Kidney (tissue), 14 donors: Measurements from ENCODE around the gene RBMS3. TPM values are rescaled to one million over a fixed set of nuclear protein-coding genes. Genes with fewer than 3 reads are reported as not detected.

Source experiments
- DNase-seq, 5 donors: peaks; one replicate each; pipeline ENCODE4 v3.0.0-alpha.2; 2013 to 2020
- FAIRE-seq: peaks from 2 replicates; lab custom pipeline; 2012; peaks lifted over from hg19 to GRCh38; lab: Jason Lieb, UNC
- H3K27ac ChIP-seq, 2 donors: one replicate each; pipeline ENCODE4 v1.7.0; 2013; ENCODE audit warnings: low read depth in 2 of 2, low read length in 2 of 2, inconsistent platforms in 1 of 2
- H3K27me3 ChIP-seq: one replicate; pipeline ENCODE4 v1.7.1; 2013; ENCODE audit warnings: low read length, inconsistent platforms; ENCODE audit not compliant: control insufficient read depth, insufficient read depth
- H3K36me3 ChIP-seq, 3 donors: one replicate each; pipeline versions ENCODE4 v1.7.0 to v1.7.1; 2013; ENCODE audit warnings: low read length in 3 of 3, control low read depth in 1 of 3, inconsistent platforms in 1 of 3; ENCODE audit not compliant: insufficient read depth in 3 of 3, control insufficient read depth in 2 of 3
- H3K4me1 ChIP-seq, 3 donors: one replicate each; pipeline versions ENCODE4 v1.7.0 to v1.7.1; 2013; ENCODE audit warnings: low read length in 3 of 3, inconsistent platforms in 1 of 3, low read depth in 1 of 3; ENCODE audit not compliant: control insufficient read depth in 2 of 3, insufficient read depth in 2 of 3
- H3K4me3 ChIP-seq, 3 donors: one replicate each; pipeline versions ENCODE4 v1.7.0 to v1.8.1; 2013; ENCODE audit warnings: low read length in 3 of 3, control low read depth in 1 of 3, inconsistent platforms in 1 of 3
- H3K9ac ChIP-seq, 3 donors: one replicate each; pipeline versions ENCODE4 v1.7.0 to v1.7.1; 2013; ENCODE audit warnings: low read length in 3 of 3, control low read depth in 1 of 3, inconsistent platforms in 1 of 3
- H3K9me3 ChIP-seq, 3 donors: one replicate each; pipeline versions ENCODE4 v1.7.0 to v1.7.1; 2013; ENCODE audit warnings: low read length in 3 of 3, control low read depth in 1 of 3, inconsistent platforms in 1 of 3; ENCODE audit not compliant: control insufficient read depth in 2 of 3, insufficient read depth in 1 of 3
- intact Hi-C: fragments of 100-400 bp; cut with DNase I; formaldehyde crosslinking; loops from one replicate; pipeline ENCODE4 v1.11.1; 2022
- polyA plus RNA-seq: library from polyadenylated mRNA; stranded (reverse); fragments of 350-450 nt; fragmentation: Illumina TruSeq; extraction: RNeasy Lipid Tissue Mini Kit (QIAGEN cat#74804); gene quantifications from one replicate; pipeline ENCODE4 v1.2.3, GENCODE V29; 2014; ENCODE audit warnings: low read depth, low replicate concordance; ENCODE audit not compliant: insufficient read depth
- total RNA-seq: library from RNA; stranded (reverse); fragmentation: NEBNext Ultra II Directional; extraction: Animal tissue kit (Norgen Biotek cat#: 25700); gene quantifications from one replicate; pipeline ENCODE4 v1.2.1, GENCODE V29; 2021
- TF ChIP-seq, protein P1 (sequence below): IDR thresholded peaks from 3 replicates; pipeline ENCODE4 v1.5.1; 2012; ENCODE audit warnings: mild to moderate bottlenecking, moderate library complexity, borderline replicate concordance; ENCODE audit not compliant: insufficient read depth; ENCODE audit errors: extremely low read depth
- donor health status: control.
- donor health status: control.
- donor health status: control.
- donor health status: control.
- donor health status: control.
- donor health status: DM: yes; HTN: yes; CAD: no.
- donor health status: Normal renal cell carcinoma (clear cell type).

Gene RBMS3
- total and polyA plus RNA-seq, 2 donors from 2014 or later, result 3.2 to 48.8 TPM

DNA sequence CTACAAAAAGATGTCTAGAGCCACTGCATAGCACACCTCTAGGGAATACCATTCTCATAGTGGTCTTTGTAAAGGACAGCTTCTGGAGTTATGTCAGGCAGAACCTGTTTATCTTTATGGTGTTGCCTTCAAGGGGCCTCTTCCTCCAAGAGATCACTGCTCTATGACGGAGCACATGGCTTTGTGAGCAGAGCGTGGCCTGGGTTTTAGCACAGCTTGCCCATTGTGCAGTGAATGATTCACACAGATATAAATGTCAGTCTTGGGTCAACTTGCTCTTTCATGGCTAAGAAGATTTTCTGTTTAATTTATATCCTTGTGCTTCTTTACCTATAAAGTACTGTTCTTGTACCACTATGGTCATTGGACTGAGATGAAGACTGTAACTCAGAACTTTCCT, 41.5 kb upstream of the RBMS3 start:
- intact Hi-C loops, result no loop called here
- no peak for FAIRE-seq
- DNase-seq, result no peak
- no peak overlapping the region for H3K9ac ChIP-seq
- TF ChIP-seq, protein P1, sequence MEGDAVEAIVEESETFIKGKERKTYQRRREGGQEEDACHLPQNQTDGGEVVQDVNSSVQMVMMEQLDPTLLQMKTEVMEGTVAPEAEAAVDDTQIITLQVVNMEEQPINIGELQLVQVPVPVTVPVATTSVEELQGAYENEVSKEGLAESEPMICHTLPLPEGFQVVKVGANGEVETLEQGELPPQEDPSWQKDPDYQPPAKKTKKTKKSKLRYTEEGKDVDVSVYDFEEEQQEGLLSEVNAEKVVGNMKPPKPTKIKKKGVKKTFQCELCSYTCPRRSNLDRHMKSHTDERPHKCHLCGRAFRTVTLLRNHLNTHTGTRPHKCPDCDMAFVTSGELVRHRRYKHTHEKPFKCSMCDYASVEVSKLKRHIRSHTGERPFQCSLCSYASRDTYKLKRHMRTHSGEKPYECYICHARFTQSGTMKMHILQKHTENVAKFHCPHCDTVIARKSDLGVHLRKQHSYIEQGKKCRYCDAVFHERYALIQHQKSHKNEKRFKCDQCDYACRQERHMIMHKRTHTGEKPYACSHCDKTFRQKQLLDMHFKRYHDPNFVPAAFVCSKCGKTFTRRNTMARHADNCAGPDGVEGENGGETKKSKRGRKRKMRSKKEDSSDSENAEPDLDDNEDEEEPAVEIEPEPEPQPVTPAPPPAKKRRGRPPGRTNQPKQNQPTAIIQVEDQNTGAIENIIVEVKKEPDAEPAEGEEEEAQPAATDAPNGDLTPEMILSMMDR, result no peak
- no peak overlapping the region for H3K27ac ChIP-seq
- no peaks in the 10 kb centered on the region for H3K27me3 ChIP-seq
- no peak overlapping the region for H3K4me3 ChIP-seq
- H3K36me3 ChIP-seq, result no peaks in the 10 kb centered on the region
- no peaks in the 10 kb centered on the region for H3K9me3 ChIP-seq
- no peaks in the 10 kb centered on the region for H3K4me1 ChIP-seq

DNA sequence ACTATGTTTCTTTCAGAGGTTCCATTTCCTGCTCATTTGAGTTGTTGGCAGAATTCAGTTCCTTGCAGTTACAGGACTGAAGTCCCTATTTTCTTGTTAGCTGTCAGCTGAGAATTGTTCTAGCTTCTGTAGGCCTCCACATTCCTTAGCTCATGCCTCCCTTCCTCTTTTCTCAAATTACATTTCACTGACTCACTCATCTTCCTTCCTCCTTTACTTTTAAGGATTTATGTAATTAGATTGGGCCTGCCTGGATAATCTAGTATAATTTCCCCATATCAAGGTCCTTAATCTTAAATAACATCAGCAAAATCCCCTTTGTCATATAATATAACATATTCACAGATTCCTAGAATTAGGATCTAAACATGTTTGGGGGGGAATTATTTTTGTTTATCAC, 40.6 kb upstream of the RBMS3 start:
- Histone ChIP-seq H3K27ac (no peak overlapping the region), H3K36me3 (no peaks in the 10 kb centered on the region), H3K9me3 (no peaks in the 10 kb centered on the region), H3K27me3 (no peaks in the 10 kb centered on the region), H3K4me3 (no peak overlapping the region), H3K9ac (no peak overlapping the region), H3K4me1 (no peaks in the 10 kb centered on the region)
- DNase-seq (no peak), FAIRE-seq (no peak)
- intact Hi-C loops, result no loop called here
- TF ChIP-seq, protein P1, result no peak

DNA sequence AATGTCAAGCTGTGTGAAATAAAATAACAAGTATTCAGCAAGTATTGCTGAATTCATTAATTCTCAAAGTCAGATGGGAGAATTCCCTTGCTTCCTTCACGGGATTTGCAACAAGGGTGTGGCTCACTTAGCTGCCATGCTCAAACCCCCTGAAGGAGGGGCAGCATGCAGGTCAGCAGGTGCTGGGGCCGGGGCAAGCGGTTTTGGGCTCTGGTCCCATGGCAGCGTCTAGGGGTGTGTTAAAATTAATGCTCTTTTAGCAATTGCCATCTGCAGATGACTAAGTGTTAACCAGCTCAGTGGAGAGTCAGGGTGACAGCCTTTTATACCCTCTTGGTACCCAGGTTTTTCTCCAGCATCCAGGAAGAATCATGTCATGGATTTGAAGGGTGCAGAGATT, 40.0 kb upstream of the RBMS3 start:
- intact Hi-C loops, result no loop called here
- no peaks in the 10 kb centered on the region for H3K4me1 ChIP-seq
- H3K4me3 ChIP-seq, result no peak overlapping the region
- no peaks in the 10 kb centered on the region for H3K9me3 ChIP-seq
- no peak overlapping the region for H3K27ac ChIP-seq
- no peaks in the 10 kb centered on the region for H3K27me3 ChIP-seq
- H3K9ac ChIP-seq, result no peak overlapping the region
- TF ChIP-seq, protein P1, result no peak
- no peaks in the 10 kb centered on the region for H3K36me3 ChIP-seq
- no peak for FAIRE-seq
- no peak for DNase-seq

DNA sequence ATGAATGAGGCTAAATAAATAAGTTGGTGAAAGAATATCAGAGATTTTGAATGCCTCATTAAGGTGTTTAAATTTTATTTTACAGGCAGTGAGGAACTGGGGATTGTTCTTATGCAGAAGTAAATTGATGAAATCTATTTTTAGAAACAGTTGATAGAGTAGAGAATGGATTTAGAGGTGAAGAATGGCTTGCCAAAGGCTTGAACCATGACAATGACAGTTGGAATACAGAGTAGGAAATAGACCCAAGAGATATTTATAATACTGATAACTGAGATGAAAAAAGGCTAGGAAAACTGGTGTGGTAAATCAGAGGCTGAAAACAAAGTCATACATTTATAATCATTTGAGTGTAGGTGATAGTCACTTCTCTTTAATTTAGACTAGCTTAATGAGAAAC, 39.0 kb upstream of the RBMS3 start:
- FAIRE-seq (no peak), DNase-seq (no peak)
- no peak overlapping the region for H3K27ac ChIP-seq
- H3K9ac ChIP-seq, result no peak overlapping the region
- no peaks in the 10 kb centered on the region for H3K36me3 ChIP-seq
- no peaks in the 10 kb centered on the region for H3K9me3 ChIP-seq
- intact Hi-C loops, result no loop called here
- H3K4me3 ChIP-seq, result no peak overlapping the region
- TF ChIP-seq, protein P1, result no peak
- H3K27me3 ChIP-seq, result no peaks in the 10 kb centered on the region
- H3K4me1 ChIP-seq, result no peaks in the 10 kb centered on the region
